CD4-positive, CD25-positive, alpha-beta regulatory T cell (primary cell): ENCODE results near the gene KCNQ1OT1. TPM values are rescaled to one million over a fixed set of nuclear protein-coding genes. Genes with fewer than 3 reads are reported as not detected.

Experiments
- ATAC-seq, 2 donors: fragments of 150-1000 bp; cut with Tn5 transposase; one replicate each; pipeline ENCODE4 v1.10.0; 2021; ENCODE audit warnings: low read depth in 2 of 2, moderate number of reproducible peaks in 2 of 2, moderate library complexity in 1 of 2
- DNase-seq, 3 donors: peaks; one replicate each; pipeline versions ENCODE4 v3.0.0 to v3.0.0-alpha.2; 2012 to 2022; ENCODE audit warnings: mixed read lengths in 1 of 3
- H3K27ac ChIP-seq: one replicate; pipeline ENCODE4 v1.7.0; 2013; ENCODE audit warnings: mild to moderate bottlenecking, low read length; ENCODE audit not compliant: insufficient read depth, poor library complexity, severe bottlenecking
- H3K27me3 ChIP-seq: one replicate; pipeline ENCODE4 v1.7.0; 2013; ENCODE audit warnings: low read length; ENCODE audit not compliant: control insufficient read depth, insufficient read depth
- H3K36me3 ChIP-seq: one replicate; pipeline ENCODE4 v1.7.0; 2013; ENCODE audit warnings: mild to moderate bottlenecking, low read length, moderate library complexity; ENCODE audit not compliant: control insufficient read depth, insufficient read depth
- H3K4me1 ChIP-seq: 2 replicates; pipeline ENCODE4 v1.7.0; 2013; ENCODE audit warnings: mild to moderate bottlenecking, low read length; ENCODE audit not compliant: insufficient read depth, control insufficient read depth, poor library complexity, severe bottlenecking
- H3K4me3 ChIP-seq: one replicate; pipeline ENCODE4 v1.7.0; 2013; ENCODE audit warnings: low read depth, mild to moderate bottlenecking, low read length, moderate library complexity
- H3K9me3 ChIP-seq, 2 experiments: 1 replicate in 1 of 2; 2 replicates in 1 of 2; pipeline ENCODE4 v1.7.0; 2013; ENCODE audit warnings: low read length in 2 of 2, mild to moderate bottlenecking in 1 of 2, moderate library complexity in 1 of 2; ENCODE audit not compliant: control insufficient read depth in 2 of 2
- H3K27ac Mint-ChIP-seq, 3 donors: one replicate each; pipeline ENCODE4 v1.8.0; 2020 to 2022; ENCODE audit warnings: mild to moderate bottlenecking in 3 of 3, mixed read lengths in 3 of 3, moderate library complexity in 2 of 3
- H3K27me3 Mint-ChIP-seq: one replicate; pipeline ENCODE4 v1.8.0; 2022; ENCODE audit warnings: mild to moderate bottlenecking, mixed read lengths
- H3K36me3 Mint-ChIP-seq: one replicate; pipeline ENCODE4 v1.8.0; 2020; ENCODE audit warnings: mixed read lengths
- H3K4me1 Mint-ChIP-seq, 4 donors: one replicate each; pipeline ENCODE4 v1.8.0; 2020 to 2022; ENCODE audit warnings: mixed read lengths in 4 of 4, mild to moderate bottlenecking in 1 of 4
- H3K4me3 Mint-ChIP-seq, 4 donors: one replicate each; pipeline ENCODE4 v1.8.0; 2020 to 2022; ENCODE audit warnings: mild to moderate bottlenecking in 4 of 4, mixed read lengths in 4 of 4, moderate library complexity in 3 of 4
- H3K9me3 Mint-ChIP-seq, 7 donors: one replicate each; pipeline ENCODE4 v1.8.0; 2020 to 2022; ENCODE audit warnings: mixed read lengths in 7 of 7, mild to moderate bottlenecking in 3 of 7, moderate library complexity in 2 of 7
- polyA plus RNA-seq, 4 donors: library from polyadenylated mRNA; unstranded; fragments of 300-500 nt; fragmentation: Illumina TruSeq; gene quantifications; one replicate each; pipeline ENCODE4 v1.2.3, GENCODE V29; 2021
- total RNA-seq: library from RNA; stranded (reverse); gene quantifications from one replicate; pipeline ENCODE4 v1.2.3, GENCODE V29; 2022

KCNQ1OT1 gene
- total and polyA plus RNA-seq, 5 donors from 2014 or later = 0.01 to 0.72 (median 0.07) TPM

- no peak for ATAC-seq
- H3K4me3 ChIP-seq = no peak overlapping the region
- no peaks in the 10 kb centered on the region for H3K27me3 ChIP-seq
- no peaks in the 10 kb centered on the region for H3K4me1 ChIP-seq
- H3K27ac Mint-ChIP-seq = no peak overlapping the region
- no peaks in the 10 kb centered on the region for H3K27me3 Mint-ChIP-seq
- DNase-seq = no peak
- no peaks in the 10 kb centered on the region for H3K9me3 ChIP-seq
- H3K4me1 Mint-ChIP-seq = peaks cover 0 to 8% (median 0%) of the 10 kb centered on the region in 4 donors
- H3K36me3 Mint-ChIP-seq = no peaks in the 10 kb centered on the region
- H3K4me3 Mint-ChIP-seq = no peak overlapping the region
- no peak overlapping the region for H3K27ac ChIP-seq
- no peaks in the 10 kb centered on the region for H3K9me3 Mint-ChIP-seq
- H3K36me3 ChIP-seq = no peaks in the 10 kb centered on the region
These were observed 128.8 kb downstream of the KCNQ1OT1 start for GRCh38 chr11:2570841-2571597.

- DNase-seq (no peak), ATAC-seq (no peak)
- H3K9me3 Mint-ChIP-seq = no peaks in the 10 kb centered on the region
- no peak overlapping the region for H3K4me3 Mint-ChIP-seq
- H3K27me3 Mint-ChIP-seq = no peaks in the 10 kb centered on the region
- H3K36me3 ChIP-seq = no peaks in the 10 kb centered on the region
- no peaks in the 10 kb centered on the region for H3K9me3 ChIP-seq
- no peak overlapping the region for H3K27ac ChIP-seq
- no peaks in the 10 kb centered on the region for H3K36me3 Mint-ChIP-seq
- H3K4me1 Mint-ChIP-seq = peaks cover 0 to 8% (median 0%) of the 10 kb centered on the region in 4 donors
- no peaks in the 10 kb centered on the region for H3K4me1 ChIP-seq
- no peaks in the 10 kb centered on the region for H3K27me3 ChIP-seq
- H3K4me3 ChIP-seq = no peak overlapping the region
- H3K27ac Mint-ChIP-seq = no peak overlapping the region
These were observed 129.5 kb downstream of the KCNQ1OT1 start for GRCh38 chr11:2570211-2570811.

- H3K4me3 ChIP-seq = no peak overlapping the region
- peaks cover 2% of the 10 kb centered on the region for H3K36me3 Mint-ChIP-seq
- H3K4me1 ChIP-seq = no peaks in the 10 kb centered on the region
- no peaks in the 10 kb centered on the region for H3K36me3 ChIP-seq
- no peaks in the 10 kb centered on the region for H3K9me3 ChIP-seq
- no peaks in the 10 kb centered on the region for H3K27me3 ChIP-seq
- no peak for ATAC-seq
- H3K27me3 Mint-ChIP-seq = no peaks in the 10 kb centered on the region
- DNase-seq = no peak
- no peak overlapping the region for H3K4me3 Mint-ChIP-seq
- peaks cover 0 to 8% (median 0%) of the 10 kb centered on the region in 4 donors for H3K4me1 Mint-ChIP-seq
- H3K9me3 Mint-ChIP-seq = no peaks in the 10 kb centered on the region
- no peak overlapping the region for H3K27ac Mint-ChIP-seq
- no peak overlapping the region for H3K27ac ChIP-seq
These were observed 130.0 kb downstream of the KCNQ1OT1 start for GRCh38 chr11:2569731-2570210.

GRCh38 chr11:2569321-2569721 is 130.5 kb downstream of the KCNQ1OT1 start:
- no peak for DNase-seq
- H3K27ac ChIP-seq = no peak overlapping the region
- Mint-ChIP-seq H3K4me1 (peaks cover 0 to 8% (median 0%) of the 10 kb centered on the region in 4 donors), H3K27me3 (no peaks in the 10 kb centered on the region), H3K4me3 (no peak overlapping the region), H3K36me3 (peaks cover 4% of the 10 kb centered on the region), H3K9me3 (no peaks in the 10 kb centered on the region), H3K27ac (no peak overlapping the region)
- no peaks in the 10 kb centered on the region for H3K27me3 ChIP-seq
- ATAC-seq = no peak
- no peak overlapping the region for H3K4me3 ChIP-seq
- H3K4me1 ChIP-seq = no peaks in the 10 kb centered on the region
- H3K9me3 ChIP-seq = no peaks in the 10 kb centered on the region
- H3K36me3 ChIP-seq = no peaks in the 10 kb centered on the region

- no peaks in the 10 kb centered on the region for H3K4me1 ChIP-seq
- no peaks in the 10 kb centered on the region for H3K27me3 Mint-ChIP-seq
- ATAC-seq (no peak), DNase-seq (no peak)
- H3K4me3 Mint-ChIP-seq = no peak overlapping the region
- H3K27ac Mint-ChIP-seq = peak overlapping the region in 1 of 3 donors; percentile 79
- H3K27me3 ChIP-seq = no peaks in the 10 kb centered on the region
- peaks cover 0 to 8% (median 5%) of the 10 kb centered on the region in 4 donors for H3K4me1 Mint-ChIP-seq
- no peaks in the 10 kb centered on the region for H3K9me3 ChIP-seq
- no peaks in the 10 kb centered on the region for H3K36me3 ChIP-seq
- H3K4me3 ChIP-seq = no peak overlapping the region
- H3K9me3 Mint-ChIP-seq = no peaks in the 10 kb centered on the region
- no peak overlapping the region for H3K27ac ChIP-seq
- H3K36me3 Mint-ChIP-seq = peaks cover 4% of the 10 kb centered on the region
These were observed 132.6 kb downstream of the KCNQ1OT1 start for GRCh38 chr11:2567026-2567671.

- no peak for ATAC-seq
- Histone ChIP-seq H3K9me3 (no peaks in the 10 kb centered on the region), H3K4me3 (no peak overlapping the region), H3K27me3 (no peaks in the 10 kb centered on the region), H3K36me3 (no peaks in the 10 kb centered on the region), H3K27ac (no peak overlapping the region), H3K4me1 (no peaks in the 10 kb centered on the region)
- no peak for DNase-seq
- no peaks in the 10 kb centered on the region for H3K27me3 Mint-ChIP-seq
- H3K27ac Mint-ChIP-seq = no peak overlapping the region
- no peak overlapping the region for H3K4me3 Mint-ChIP-seq
- H3K9me3 Mint-ChIP-seq = no peaks in the 10 kb centered on the region
- H3K4me1 Mint-ChIP-seq = peaks cover 0 to 8% (median 5%) of the 10 kb centered on the region in 4 donors
- peaks cover 4% of the 10 kb centered on the region for H3K36me3 Mint-ChIP-seq
These were observed 133.4 kb downstream of the KCNQ1OT1 start for GRCh38 chr11:2566223-2567025.

GRCh38 chr11:2565447-2566222 is 134.2 kb downstream of the KCNQ1OT1 start:
- H3K9me3 Mint-ChIP-seq = peaks cover 0 to under 1% (median 0%) of the 10 kb centered on the region in 7 donors
- peaks cover 0 to 8% (median 5%) of the 10 kb centered on the region in 4 donors for H3K4me1 Mint-ChIP-seq
- no peak for ATAC-seq
- H3K36me3 Mint-ChIP-seq = peaks cover 4% of the 10 kb centered on the region
- Histone ChIP-seq H3K27me3 (no peaks in the 10 kb centered on the region), H3K36me3 (no peaks in the 10 kb centered on the region), H3K4me3 (no peak overlapping the region), H3K9me3 (no peaks in the 10 kb centered on the region), H3K4me1 (no peaks in the 10 kb centered on the region), H3K27ac (no peak overlapping the region)
- H3K4me3 Mint-ChIP-seq = no peak overlapping the region
- H3K27ac Mint-ChIP-seq = no peak overlapping the region
- H3K27me3 Mint-ChIP-seq = no peaks in the 10 kb centered on the region
- DNase-seq = no peak
